Mesenchymal stem cell (in vitro differentiated cells and primary cell): ENCODE measurements around the gene FAM32A.

ENCODE experiments used
- DNase-seq: peaks from one replicate; pipeline ENCODE4 v3.0.0-alpha.2; 2013
- H2AFZ ChIP-seq: one replicate; pipeline ENCODE4 v1.6.1; 2013; ENCODE audit warnings: low read depth, mild to moderate bottlenecking, control low read depth, inconsistent platforms, low read length, moderate library complexity
- H2AK5ac ChIP-seq: 2 replicates; pipeline ENCODE4 v1.6.1; 2013; ENCODE audit warnings: low read length, moderate library complexity, mild to moderate bottlenecking, inconsistent platforms; ENCODE audit not compliant: severe bottlenecking
- H2BK120ac ChIP-seq: one replicate; pipeline ENCODE4 v1.6.1; 2013; ENCODE audit warnings: low read depth, mild to moderate bottlenecking, inconsistent platforms, low read length, moderate library complexity
- H2BK12ac ChIP-seq, 2 experiments: one replicate each; pipeline ENCODE4 v1.6.1; 2013; ENCODE audit warnings: inconsistent platforms in 2 of 2, low read length in 2 of 2, mild to moderate bottlenecking in 2 of 2, moderate library complexity in 2 of 2, control low read depth in 1 of 2
- H2BK15ac ChIP-seq: one replicate; pipeline ENCODE4 v1.6.1; 2013; ENCODE audit warnings: mild to moderate bottlenecking, low read depth, inconsistent platforms; ENCODE audit not compliant: poor library complexity, severe bottlenecking
- H2BK5ac ChIP-seq: 2 replicates; pipeline ENCODE4 v1.6.1; 2013; ENCODE audit warnings: low read depth, mild to moderate bottlenecking, low read length, control low read depth, inconsistent platforms; ENCODE audit not compliant: poor library complexity, severe bottlenecking
- H3K14ac ChIP-seq, 2 experiments: one replicate each; pipeline ENCODE4 v1.6.1; 2013; ENCODE audit warnings: inconsistent platforms in 2 of 2, low read length in 2 of 2, control low read depth in 1 of 2, mild to moderate bottlenecking in 1 of 2, moderate library complexity in 1 of 2
- H3K18ac ChIP-seq, 2 experiments: one replicate each; pipeline ENCODE4 v1.6.1; 2013; ENCODE audit warnings: inconsistent platforms in 2 of 2, low read length in 2 of 2, control low read depth in 1 of 2, low read depth in 1 of 2, mild to moderate bottlenecking in 1 of 2
- H3K23ac ChIP-seq, 2 experiments: one replicate each; pipeline ENCODE4 v1.6.1; 2013; ENCODE audit warnings: inconsistent platforms in 2 of 2, low read length in 2 of 2, mild to moderate bottlenecking in 2 of 2, moderate library complexity in 2 of 2, control low read depth in 1 of 2
- H3K27ac ChIP-seq: 2 replicates; pipeline ENCODE4 v1.5.1; 2013; ENCODE audit warnings: mild to moderate bottlenecking, moderate library complexity, low read length, control low read depth, inconsistent platforms; ENCODE audit not compliant: poor library complexity, severe bottlenecking
- H3K27me3 ChIP-seq, 2 experiments: 2 replicates each; pipeline versions ENCODE4 v1.6.1 to v1.7.0; 2013; ENCODE audit warnings: low read length in 2 of 2, mild to moderate bottlenecking in 2 of 2, moderate library complexity in 2 of 2, control low read depth in 1 of 2, inconsistent platforms in 1 of 2; ENCODE audit not compliant: control insufficient read depth in 1 of 2, insufficient read depth in 1 of 2
- H3K36me3 ChIP-seq, 2 experiments: 2 replicates each; pipeline versions ENCODE4 v1.6.1 to v1.7.0; 2013; ENCODE audit warnings: low read length in 2 of 2, control low read depth in 1 of 2, inconsistent platforms in 1 of 2, low read depth in 1 of 2, mild to moderate bottlenecking in 1 of 2; ENCODE audit not compliant: insufficient read depth in 2 of 2, control insufficient read depth in 1 of 2
- H3K4ac ChIP-seq, 2 experiments: one replicate each; pipeline ENCODE4 v1.6.1; 2013; ENCODE audit warnings: inconsistent platforms in 2 of 2, low read length in 2 of 2, mild to moderate bottlenecking in 2 of 2, moderate library complexity in 2 of 2, control low read depth in 1 of 2, low read depth in 1 of 2
- H3K4me1 ChIP-seq: 2 replicates; pipeline ENCODE4 v1.6.1; 2013; ENCODE audit warnings: low read depth, low read length, control low read depth; ENCODE audit not compliant: control insufficient read depth, insufficient read depth
- H3K4me2 ChIP-seq: 2 replicates; pipeline ENCODE4 v1.6.1; 2013; ENCODE audit warnings: low read length, mild to moderate bottlenecking, inconsistent platforms; ENCODE audit not compliant: poor library complexity, severe bottlenecking
- H3K4me3 ChIP-seq, 2 experiments: 2 replicates each; pipeline versions ENCODE4 v1.5.1 to v1.7.0; 2013; ENCODE audit warnings: low read length in 2 of 2, mild to moderate bottlenecking in 2 of 2, control low read depth in 1 of 2, low read depth in 1 of 2; ENCODE audit not compliant: insufficient read depth in 1 of 2
- H3K79me1 ChIP-seq: replicated peaks from 2 replicates; pipeline ENCODE4 v1.6.1; 2013; ENCODE audit warnings: mild to moderate bottlenecking, control low read depth, low read length, inconsistent platforms; ENCODE audit not compliant: poor library complexity, severe bottlenecking
- H3K9ac ChIP-seq: 2 replicates; pipeline ENCODE4 v1.7.0; 2013; ENCODE audit warnings: mild to moderate bottlenecking, low read length, moderate library complexity
- H3K9me3 ChIP-seq: 2 replicates; pipeline ENCODE4 v1.7.0; 2013; ENCODE audit warnings: mild to moderate bottlenecking, low read length; ENCODE audit not compliant: control insufficient read depth
- H4K8ac ChIP-seq: one replicate; pipeline ENCODE4 v1.6.1; 2013; ENCODE audit warnings: inconsistent platforms, mild to moderate bottlenecking, low read length, moderate library complexity
- H4K91ac ChIP-seq: one replicate; pipeline ENCODE4 v1.6.1; 2013; ENCODE audit warnings: mild to moderate bottlenecking, low read length, inconsistent platforms
- WGBS: methylation state at CpG from one replicate; pipeline ENCODE4 v1.1.7; 2013; ENCODE audit warnings: mixed read lengths; 5-methylcytosine and 5-hydroxymethylcytosine counted together

The FAM32A gene

GRCh38 chr19:16226878-16227836 lies 41.9 kb downstream of the FAM32A start:
- 90% methylated on average over 33 of the region's 33 CpGs for WGBS
- Histone ChIP-seq H3K4me3 (no peak overlapping the region), H3K4me1 (peaks cover 2% of the 10 kb centered on the region), H3K18ac (no peak overlapping the region), H4K91ac (no peak overlapping the region), H2BK5ac (no peak overlapping the region), H3K79me1 (peaks cover 50% of the 10 kb centered on the region), H3K27ac (no peak overlapping the region), H3K4ac (no peak overlapping the region), H2BK120ac (no peak overlapping the region), H4K8ac (no peak overlapping the region), H2AK5ac (no peak overlapping the region), H2BK15ac (no peak overlapping the region), H3K23ac (no peak overlapping the region), H2BK12ac (no peak overlapping the region), H2AFZ (no peak overlapping the region), H3K27me3 (no peaks in the 10 kb centered on the region), H3K9ac (no peak overlapping the region), H3K9me3 (peaks cover 18% of the 10 kb centered on the region), H3K14ac (no peak overlapping the region), H3K36me3 (peaks cover 88 to 96% of the 10 kb centered on the region in 2 experiments), H3K4me2 (no peak overlapping the region)
- no peak for DNase-seq

- H3K4ac ChIP-seq, result no peak overlapping the region
- H2AFZ ChIP-seq, result no peak overlapping the region
- H4K91ac ChIP-seq, result no peak overlapping the region
- no peak overlapping the region for H2BK15ac ChIP-seq
- no peak overlapping the region for H2BK120ac ChIP-seq
- H3K36me3 ChIP-seq, result peaks cover 90 to 96% of the 10 kb centered on the region in 2 experiments
- no peak for DNase-seq
- no peak overlapping the region for H3K9ac ChIP-seq
- peaks cover 49% of the 10 kb centered on the region for H3K79me1 ChIP-seq
- H3K4me1 ChIP-seq, result peaks cover 2% of the 10 kb centered on the region
- no peak overlapping the region for H2BK5ac ChIP-seq
- H3K4me3 ChIP-seq, result no peak overlapping the region
- no peak overlapping the region for H3K27ac ChIP-seq
- H2AK5ac ChIP-seq, result no peak overlapping the region
- H3K18ac ChIP-seq, result no peak overlapping the region
- H3K23ac ChIP-seq, result no peak overlapping the region
- peaks cover 9% of the 10 kb centered on the region for H3K9me3 ChIP-seq
- H2BK12ac ChIP-seq, result no peak overlapping the region
- H4K8ac ChIP-seq, result no peak overlapping the region
- no peaks in the 10 kb centered on the region for H3K27me3 ChIP-seq
- no peak overlapping the region for H3K14ac ChIP-seq
- H3K4me2 ChIP-seq, result no peak overlapping the region
- WGBS, result 93% methylated on average over 21 of the region's 21 CpGs
Observed at GRCh38 chr19:16227837-16228636, 42.8 kb downstream of the FAM32A start.

DNA sequence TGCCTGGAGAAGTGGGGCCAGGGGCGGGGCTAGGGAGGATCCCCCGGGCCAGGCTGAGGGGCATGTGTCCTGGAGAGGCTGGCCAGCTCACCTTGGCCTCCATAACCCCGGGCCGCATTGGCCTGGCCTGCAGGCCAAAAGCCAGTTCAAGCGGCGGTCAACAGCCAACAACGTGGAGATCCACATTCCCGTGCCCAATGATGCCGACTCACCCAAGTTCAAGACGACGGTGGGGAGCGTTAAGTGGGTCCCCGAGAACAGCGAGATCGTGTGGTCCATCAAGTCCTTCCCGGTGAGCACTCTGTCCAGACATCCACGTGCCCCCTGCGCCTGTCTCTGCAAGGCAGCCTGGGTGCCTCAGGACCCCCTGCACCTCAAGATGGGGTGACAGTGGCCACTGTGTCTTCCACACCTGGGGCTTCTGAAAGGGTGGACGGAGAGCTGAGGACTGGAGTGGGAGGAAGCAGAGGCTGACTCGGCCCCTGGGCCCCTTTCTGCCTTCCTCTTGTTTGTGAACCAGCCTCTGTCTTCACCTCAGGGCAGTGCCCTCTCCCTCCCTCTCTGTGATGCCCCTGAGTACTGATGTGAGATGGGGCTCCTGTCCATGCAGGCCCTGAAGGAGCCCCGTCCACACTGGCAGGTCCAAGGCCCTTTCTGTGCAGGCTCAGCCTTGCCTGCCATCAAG lies 43.6 kb downstream of the FAM32A start:
- Histone ChIP-seq H2BK15ac (no peak overlapping the region), H4K8ac (no peak overlapping the region), H3K27me3 (no peaks in the 10 kb centered on the region), H2BK120ac (no peak overlapping the region), H2BK12ac (no peak overlapping the region), H4K91ac (no peak overlapping the region), H3K79me1 (peaks cover 44% of the 10 kb centered on the region), H3K4me2 (no peak overlapping the region), H2BK5ac (no peak overlapping the region), H3K23ac (no peak overlapping the region), H3K9ac (no peak overlapping the region), H3K14ac (no peak overlapping the region), H2AK5ac (no peak overlapping the region), H3K4me3 (no peak overlapping the region), H3K27ac (no peak overlapping the region), H3K4ac (no peak overlapping the region), H3K36me3 (peaks cover 90 to 96% of the 10 kb centered on the region in 2 experiments), H3K18ac (no peak overlapping the region), H3K4me1 (peaks cover 2% of the 10 kb centered on the region), H2AFZ (no peak overlapping the region), H3K9me3 (peaks cover 2% of the 10 kb centered on the region)
- no peak for DNase-seq
- 92% methylated on average over 19 of the region's 21 CpGs for WGBS

GRCh38 chr19:16229322-16229641 lies 44.1 kb downstream of the FAM32A start:
- H4K91ac ChIP-seq, result no peak overlapping the region
- H4K8ac ChIP-seq, result no peak overlapping the region
- H2BK15ac ChIP-seq, result no peak overlapping the region
- peaks cover 90 to 96% of the 10 kb centered on the region in 2 experiments for H3K36me3 ChIP-seq
- H3K18ac ChIP-seq, result no peak overlapping the region
- H3K14ac ChIP-seq, result no peak overlapping the region
- H3K4me1 ChIP-seq, result peaks cover 2% of the 10 kb centered on the region
- no peak overlapping the region for H3K27ac ChIP-seq
- no peak overlapping the region for H3K4ac ChIP-seq
- peaks cover 41% of the 10 kb centered on the region for H3K79me1 ChIP-seq
- WGBS, result 97% methylated on average over 9 of the region's 9 CpGs
- H2BK12ac ChIP-seq, result no peak overlapping the region
- H3K9me3 ChIP-seq, result no peaks in the 10 kb centered on the region
- H3K9ac ChIP-seq, result no peak overlapping the region
- no peak overlapping the region for H3K4me3 ChIP-seq
- no peak for DNase-seq
- H3K27me3 ChIP-seq, result no peaks in the 10 kb centered on the region
- H2AFZ ChIP-seq, result no peak overlapping the region
- H2AK5ac ChIP-seq, result no peak overlapping the region
- no peak overlapping the region for H2BK120ac ChIP-seq
- H3K4me2 ChIP-seq, result no peak overlapping the region
- no peak overlapping the region for H2BK5ac ChIP-seq
- H3K23ac ChIP-seq, result no peak overlapping the region
